Hepatocyte (in vitro differentiated cells): ENCODE measurements around the gene SLC35D2. TPM values are rescaled to one million over a fixed set of nuclear protein-coding genes. Genes with fewer than 3 reads are reported as not detected.

Experiments
- DNase-seq: peaks from one replicate; pipeline ENCODE4 v3.0.0-alpha.2; 2016; ENCODE audit warnings: low spot score
- H2AFZ ChIP-seq: fragments of 200-600 bp; sonication (generic); 2 replicates; pipeline ENCODE4 v1.6.0; 2016; ENCODE audit warnings: antibody characterized with exemption, mild to moderate bottlenecking
- H3K27ac ChIP-seq: fragments of 200-600 bp; sonication (generic); 2 replicates; pipeline ENCODE4 v1.5.1; 2016; ENCODE audit warnings: mild to moderate bottlenecking
- H3K27me3 ChIP-seq: fragments of 200-600 bp; sonication (generic); 2 replicates; pipeline ENCODE4 v1.6.1; 2016
- H3K36me3 ChIP-seq: fragments of 200-600 bp; sonication (generic); replicated peaks from 2 replicates; pipeline ENCODE4 v1.5.1; 2016; ENCODE audit warnings: low read depth; ENCODE audit not compliant: insufficient read depth
- H3K4me1 ChIP-seq: fragments of 200-600 bp; sonication (generic); 2 replicates; pipeline ENCODE4 v1.5.1; 2016; ENCODE audit warnings: mild to moderate bottlenecking, moderate library complexity; ENCODE audit not compliant: insufficient read depth
- H3K4me2 ChIP-seq: fragments of 200-600 bp; sonication (generic); 2 replicates; pipeline ENCODE4 v1.6.0; 2016
- H3K4me3 ChIP-seq: fragments of 200-600 bp; sonication (generic); 2 replicates; pipeline ENCODE4 v1.5.1; 2016; ENCODE audit warnings: mild to moderate bottlenecking
- H3K79me2 ChIP-seq: fragments of 200-600 bp; sonication (generic); 2 replicates; pipeline ENCODE4 v1.6.0; 2017; ENCODE audit warnings: mild to moderate bottlenecking
- H3K9me2 ChIP-seq: fragments of 200-600 bp; sonication (generic); replicated peaks from 2 replicates; pipeline ENCODE4 v1.6.0; 2017; ENCODE audit warnings: mild to moderate bottlenecking; ENCODE audit not compliant: insufficient read depth
- H3K9me3 ChIP-seq: fragments of 200-600 bp; sonication (generic); 2 replicates; pipeline ENCODE4 v1.5.1; 2016; ENCODE audit warnings: low read depth, mild to moderate bottlenecking
- H4K20me1 ChIP-seq: fragments of 200-600 bp; sonication (generic); 2 replicates; pipeline ENCODE4 v1.6.0; 2016; ENCODE audit warnings: mild to moderate bottlenecking; ENCODE audit not compliant: insufficient read depth, poor library complexity, severe bottlenecking
- EZH2 ChIP-seq: fragments of 200-600 bp; sonication (generic); IDR thresholded peaks from 2 replicates; pipeline ENCODE4 v1.6.1; 2016; ENCODE audit warnings: antibody characterized with exemption, mild to moderate bottlenecking, borderline replicate concordance
- EZH2phosphoT487 ChIP-seq: fragments of 200-600 bp; sonication (generic); IDR thresholded peaks from one replicate; pipeline ENCODE4 v1.6.1; 2018; ENCODE audit warnings: antibody characterized with exemption, mild to moderate bottlenecking, low read depth, moderate library complexity; ENCODE audit not compliant: unreplicated experiment, severe bottlenecking
- WGBS: methylation state at CpG from one replicate; pipeline ENCODE4 v1.1.6; 2016; ENCODE audit warnings: low lambda C conversion rate; ENCODE audit errors: missing lambda C conversion rate; 5-methylcytosine and 5-hydroxymethylcytosine counted together
- polyA plus RNA-seq: library from polyadenylated mRNA; unstranded; fragments of >200 nt; fragmentation: Nextera tagmentation; extraction: Ambion mirVana; gene quantifications from 2 replicates; pipeline ENCODE4 v1.2.1, GENCODE V29; 2016
- total RNA-seq: library from RNA; depleted of rRNA; stranded (reverse); fragments of >200 nt; gene quantifications from 2 replicates; pipeline ENCODE4 v1.2.3, GENCODE V29; 2014
- TF ChIP-seq, protein P1 (sequence below): fragments of 200-600 bp; sonication (generic); IDR thresholded peaks from 2 replicates; pipeline ENCODE4 v1.5.1; 2016; ENCODE audit warnings: antibody characterized with exemption, mild to moderate bottlenecking; ENCODE audit not compliant: poor library complexity

SLC35D2 gene
- total and polyA plus RNA-seq, 2 experiments from 2014 or later = 77.7 to 87.5 TPM

DNA sequence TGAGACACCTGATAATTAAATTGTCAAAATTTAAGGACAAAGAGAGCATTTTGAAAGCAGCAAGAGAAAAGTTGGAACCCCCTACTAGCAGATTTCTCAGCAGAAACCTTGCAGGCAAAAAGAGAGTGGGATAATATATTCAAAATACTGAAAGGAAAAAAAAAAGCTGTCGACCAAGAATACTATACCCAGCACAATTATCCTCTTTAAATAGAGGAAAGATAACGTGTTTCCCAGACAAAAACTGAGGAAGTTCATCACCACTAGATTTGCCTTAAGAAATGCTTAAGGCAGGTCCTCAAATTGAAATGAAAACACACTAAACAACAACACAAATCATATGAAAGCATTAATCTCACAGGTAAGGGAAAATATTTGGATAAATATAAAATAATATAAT lies 108.6 kb downstream of the SLC35D2 start:
- no peak for DNase-seq
- Histone ChIP-seq H3K27me3 (no peaks in the 10 kb centered on the region), H2AFZ (no peak overlapping the region), H3K4me1 (no peaks in the 10 kb centered on the region), H3K9me3 (peaks cover 5% of the 10 kb centered on the region), H3K4me3 (no peak overlapping the region), H3K4me2 (no peak overlapping the region), H3K36me3 (no peaks in the 10 kb centered on the region), H3K79me2 (no peaks in the 10 kb centered on the region), H3K27ac (no peak overlapping the region), H4K20me1 (no peaks in the 10 kb centered on the region), H3K9me2 (no peaks in the 10 kb centered on the region)
- no peak for TF ChIP-seq EZH2
- TF ChIP-seq, protein P1, sequence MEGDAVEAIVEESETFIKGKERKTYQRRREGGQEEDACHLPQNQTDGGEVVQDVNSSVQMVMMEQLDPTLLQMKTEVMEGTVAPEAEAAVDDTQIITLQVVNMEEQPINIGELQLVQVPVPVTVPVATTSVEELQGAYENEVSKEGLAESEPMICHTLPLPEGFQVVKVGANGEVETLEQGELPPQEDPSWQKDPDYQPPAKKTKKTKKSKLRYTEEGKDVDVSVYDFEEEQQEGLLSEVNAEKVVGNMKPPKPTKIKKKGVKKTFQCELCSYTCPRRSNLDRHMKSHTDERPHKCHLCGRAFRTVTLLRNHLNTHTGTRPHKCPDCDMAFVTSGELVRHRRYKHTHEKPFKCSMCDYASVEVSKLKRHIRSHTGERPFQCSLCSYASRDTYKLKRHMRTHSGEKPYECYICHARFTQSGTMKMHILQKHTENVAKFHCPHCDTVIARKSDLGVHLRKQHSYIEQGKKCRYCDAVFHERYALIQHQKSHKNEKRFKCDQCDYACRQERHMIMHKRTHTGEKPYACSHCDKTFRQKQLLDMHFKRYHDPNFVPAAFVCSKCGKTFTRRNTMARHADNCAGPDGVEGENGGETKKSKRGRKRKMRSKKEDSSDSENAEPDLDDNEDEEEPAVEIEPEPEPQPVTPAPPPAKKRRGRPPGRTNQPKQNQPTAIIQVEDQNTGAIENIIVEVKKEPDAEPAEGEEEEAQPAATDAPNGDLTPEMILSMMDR = no peak
- no peak for TF ChIP-seq EZH2phosphoT487
- WGBS = 90% methylated on average over 2 of the region's 2 CpGs

Other genes with a start within 250 kb of the SLC35D2 start
- 0.67 and 2.5 TPM in 2 replicates for gene HSD17B3, start 81.5 kb downstream of the SLC35D2 start, total RNA-seq
- 0.74 and 1.8 TPM in 2 replicates for gene HSD17B3, start 81.5 kb downstream of the SLC35D2 start, polyA plus RNA-seq
- gene ZNF367, start 34.7 kb upstream of the SLC35D2 start, total RNA-seq = 3.3 and 3.6 TPM in 2 replicates
- gene ZNF367, start 34.7 kb upstream of the SLC35D2 start, polyA plus RNA-seq = 0.98 and 2.2 TPM in 2 replicates
- 12.9 and 13.1 TPM in 2 replicates for gene HABP4, start 66.5 kb upstream of the SLC35D2 start, total RNA-seq
- 18.0 and 24.8 TPM in 2 replicates for gene HABP4, start 66.5 kb upstream of the SLC35D2 start, polyA plus RNA-seq
- 26.2 and 33.4 TPM in 2 replicates for gene CDC14B, start 236.1 kb upstream of the SLC35D2 start, total RNA-seq
- gene CDC14B, start 236.1 kb upstream of the SLC35D2 start, polyA plus RNA-seq = 11.4 and 15.1 TPM in 2 replicates